GM12878 (cell line): ENCODE measurements around the gene TNPO2. TPM values are rescaled to one million over a fixed set of nuclear protein-coding genes. Genes with fewer than 3 reads are reported as not detected.

Source experiments
- ATAC-seq: fragments of 200-7000 bp; cut with Tn5 transposase; 3 replicates; pipeline ENCODE4 v1.9.1; 2020; ENCODE audit warnings: mild to moderate bottlenecking, moderate library complexity
- Bru-seq: library from RNA; stranded (reverse); fragments of 400-500 nt; gene quantifications from one replicate; lab custom pipeline; 2021; lab: Mats Ljungman, UMichigan
- BruChase-seq, 2 experiments: library from RNA; stranded (reverse); fragments of 400-500 nt; gene quantifications; one replicate each; lab custom pipeline; 2021; lab: Mats Ljungman, UMichigan
- BruUV-seq: library from RNA; stranded (reverse); fragments of 400-500 nt; replicated peaks from 2 replicates; lab custom pipeline; 2021; lab: Mats Ljungman, UMichigan
- CTCF ChIA-PET: fragments of 300-600 bp; sonication (Branson Sonifier 250); formaldehyde crosslinking; extraction: SDS; loops from one replicate; lab custom pipeline; 2021; ENCODE audit warnings: inconsistent platforms; lab: Yijun Ruan, JAX
- POLR2A ChIA-PET: fragments of 350-600 bp; formaldehyde crosslinking; extraction: SDS; loops from one replicate; lab custom pipeline; 2021; ENCODE audit warnings: inconsistent platforms; lab: Charles Lee
- RAD21 ChIA-PET: fragments of 300-600 bp; sonication (Branson Sonifier 250); formaldehyde crosslinking; loops from one replicate; lab custom pipeline; 2023; ENCODE audit warnings: antibody characterized with exemption; ENCODE audit not compliant: unreplicated experiment; lab: Charles Lee
- SMC1A ChIA-PET: fragments of 300-600 bp; sonication (Branson Sonifier 250); formaldehyde crosslinking; loops from one replicate; lab custom pipeline; 2023; ENCODE audit not compliant: unreplicated experiment, uncharacterized antibody; lab: Charles Lee
- DNase-seq: peaks from one replicate; pipeline ENCODE4 v3.0.0-alpha.2; 2011; ENCODE audit warnings: low read depth, low spot score
- FAIRE-seq: peaks from 3 replicates; lab custom pipeline; 2011; peaks lifted over from hg19 to GRCh38; lab: Jason Lieb, UNC
- H2AFZ ChIP-seq: 2 replicates; pipeline ENCODE4 v1.6.0; 2011; ENCODE audit warnings: low read depth, low read length, control low read depth; ENCODE audit not compliant: control insufficient read depth
- H3K27ac ChIP-seq: 2 replicates; pipeline ENCODE4 v1.5.1; 2011; ENCODE audit warnings: control low read depth; ENCODE audit not compliant: control insufficient read depth, insufficient read depth
- H3K27me3 ChIP-seq, 2 experiments: replicated peaks in 1 of 2; 2 replicates each; pipeline versions ENCODE4 v1.6.0 to v1.6.1; 2011; ENCODE audit warnings: low read length in 1 of 2; ENCODE audit not compliant: control insufficient read depth in 2 of 2, insufficient read depth in 2 of 2
- H3K36me3 ChIP-seq, 2 experiments: 2 replicates each; pipeline ENCODE4 v1.5.1; 2011; ENCODE audit warnings: low read length in 1 of 2; ENCODE audit not compliant: control insufficient read depth in 2 of 2, insufficient read depth in 2 of 2
- H3K4me1 ChIP-seq: 2 replicates; pipeline ENCODE4 v1.6.1; 2011; ENCODE audit warnings: mild to moderate bottlenecking, low read length, moderate library complexity, mixed read lengths; ENCODE audit not compliant: control insufficient read depth, insufficient read depth
- H3K4me2 ChIP-seq: 2 replicates; pipeline ENCODE4 v1.6.0; 2011; ENCODE audit warnings: control low read depth; ENCODE audit not compliant: control insufficient read depth, insufficient read depth
- H3K4me3 ChIP-seq: fragments of 200-600 bp; sonication (generic); 2 replicates; pipeline ENCODE4 v1.5.1; 2016
- H3K79me2 ChIP-seq: 2 replicates; pipeline ENCODE4 v1.6.0; 2011; ENCODE audit warnings: low read length; ENCODE audit not compliant: control insufficient read depth, insufficient read depth
- H3K9ac ChIP-seq: 2 replicates; pipeline ENCODE4 v1.8.0; 2011; ENCODE audit warnings: low read length, control low read depth, mixed read lengths; ENCODE audit not compliant: control insufficient read depth, insufficient read depth
- H3K9me3 ChIP-seq: replicated peaks from 3 replicates; pipeline ENCODE4 v1.5.1; 2011; ENCODE audit warnings: mild to moderate bottlenecking, low read length; ENCODE audit not compliant: control insufficient read depth, insufficient read depth
- H4K20me1 ChIP-seq: 2 replicates; pipeline ENCODE4 v1.6.0; 2011; ENCODE audit not compliant: control insufficient read depth, insufficient read depth
- BACH1 ChIP-seq: fragments of 450-650 bp; IDR thresholded peaks from 2 replicates; pipeline ENCODE4 v1.6.1; 2017; ENCODE audit warnings: mild to moderate bottlenecking, borderline replicate concordance
- ELK1 ChIP-seq: IDR thresholded peaks from 2 replicates; pipeline ENCODE4 v1.6.1; 2012; ENCODE audit warnings: low read depth, low read length, improper control_type of control experiment
- GATAD2B ChIP-seq: fragments of 450-650 bp; conservative IDR thresholded peaks from 2 replicates; pipeline ENCODE4 v1.6.1; 2017; ENCODE audit warnings: low read depth, mild to moderate bottlenecking, moderate library complexity
- NKRF ChIP-seq: fragments of 450-650 bp; conservative IDR thresholded peaks from 2 replicates; pipeline ENCODE4 v1.6.1; 2017; ENCODE audit warnings: mild to moderate bottlenecking, moderate library complexity
- NR2F1 ChIP-seq: fragments of 450-650 bp; conservative IDR thresholded peaks from 2 replicates; pipeline ENCODE4 v1.6.1; 2017; ENCODE audit warnings: mild to moderate bottlenecking
- NRF1 ChIP-seq: conservative IDR thresholded peaks from 2 replicates; pipeline ENCODE4 v1.6.1; 2011; ENCODE audit warnings: mild to moderate bottlenecking, low read depth, low read length, improper control_type of control experiment
- PRDM15 ChIP-seq: fragments of 450-650 bp; formaldehyde crosslinking; IDR thresholded peaks from 2 replicates; pipeline ENCODE4 v1.4.0; 2020; ENCODE audit warnings: mild to moderate bottlenecking, moderate library complexity
- TCF12 ChIP-seq: IDR thresholded peaks from 2 replicates; pipeline ENCODE4 v1.6.1; 2011; ENCODE audit warnings: low read depth, mild to moderate bottlenecking, low read length
- ZNF207 ChIP-seq: fragments of 450-650 bp; IDR thresholded peaks from 2 replicates; pipeline ENCODE4 v1.6.1; 2014; ENCODE audit warnings: antibody characterized with exemption, mild to moderate bottlenecking, borderline replicate concordance
- WGBS: methylation state at CpG from one replicate; pipeline ENCODE4 v1.1.6; 2016; ENCODE audit warnings: low lambda C conversion rate; ENCODE audit not compliant: insufficient replicate concordance, insufficient coverage; ENCODE audit errors: missing lambda C conversion rate; 5-methylcytosine and 5-hydroxymethylcytosine counted together
- in situ Hi-C: fragments of 300-500 bp; cut with MboI; formaldehyde crosslinking; loops from 9 replicates; pipeline ENCODE4 v1.14.3; 2018; ENCODE audit warnings: mixed read lengths
- intact Hi-C: fragments of 100-400 bp; cut with micrococcal nuclease; formaldehyde crosslinking; loops from one replicate; pipeline ENCODE4 v1.14.2; 2022; ENCODE audit not compliant: unreplicated experiment
- long read RNA-seq, 2 experiments: library from polyadenylated mRNA; unstranded; transcript quantifications; one replicate each; pipeline ENCODE4 v2.0.0, GENCODE V29; 2019 to 2020
- polyA minus RNA-seq, 3 experiments: library from RNA; depleted of rRNA, polyadenylated mRNA; stranded (reverse); fragments of >200 nt; gene quantifications; 2 replicates each; pipeline ENCODE4 v1.2.3, GENCODE V29; 2011
- polyA plus RNA-seq, 11 experiments: library from polyadenylated mRNA; depleted of rRNA in 4 of 11; unstranded in 6 of 11; stranded (reverse) in 5 of 11; fragments of >200 nt; fragmentation: Nextera tagmentation in 4 of 11; fragmentation: Illumina TruSeq in 1 of 11; extraction: Ambion mirVana in 4 of 11; extraction: Trizol in 1 of 11; gene quantifications; 1 replicate in 1 of 11; 2 replicates in 10 of 11; pipeline versions ENCODE4 v1.2.1 to v1.2.3, GENCODE V29; 2011 to 2016; ENCODE audit warnings: inconsistent platforms in 2 of 11, missing spikeins in 2 of 11, low read depth in 1 of 11
- total RNA-seq, 4 experiments: library from RNA; depleted of rRNA in 3 of 4; stranded (reverse); fragments of >200 nt in 3 of 4; fragmentation: Illumina TruSeq in 1 of 4; extraction: Trizol in 1 of 4; gene quantifications; 2 replicates each; pipeline versions ENCODE4 v1.2.1 to v1.2.3, GENCODE V29; 2013 to 2021

The TNPO2 gene
- total RNA-seq (2013; cell fraction: nucleolus; rRNA removed), result 113 and 137 TPM in 2 replicates
- total RNA-seq (2014; rRNA removed) (19.0 and 26.2 TPM in 2 replicates), total RNA-seq (2014; rRNA removed; fragmentation: Illumina TruSeq; extraction: Trizol) (29.4 and 33.0 TPM in 2 replicates), total RNA-seq (2021) (79.2 and 99.7 TPM in 2 replicates), polyA plus RNA-seq (2011; rRNA removed) (50.1 and 90.8 TPM in 2 replicates), polyA plus RNA-seq (2014; fragmentation: Illumina TruSeq; extraction: Trizol) (26.3 and 49.0 TPM in 2 replicates), polyA plus RNA-seq (2014; fragmentation: Nextera tagmentation; extraction: Ambion mirVana) (1 to 10 TPM; 5.5 to 9.8 TPM), polyA plus RNA-seq (2014; rRNA removed) (75.5 and 82.0 TPM in 2 replicates), polyA plus RNA-seq (2016; fragmentation: Nextera tagmentation; extraction: Ambion mirVana) (10 to 100 TPM; 18.4 to 23.7 TPM), polyA minus RNA-seq (2011; rRNA and poly(A)+ RNA removed) (142 and 176 TPM in 2 replicates), Bru-seq, nascent RNA (percentile 69 among the genes with signal in this experiment), BruChase-seq, experiment 1, labeled RNA remaining after a 6-hour chase (percentile 91 among the genes with signal in this experiment), BruChase-seq, experiment 2, labeled RNA remaining after a 2-hour chase (percentile 87 among the genes with signal in this experiment)
- 26.0 TPM for polyA plus RNA-seq (2011; ENCODE audit: low read depth)
- polyA plus RNA-seq (2011; cell fraction: cytosol; rRNA removed), result 77.6 and 105 TPM in 2 replicates
- 352 and 438 TPM in 2 replicates for polyA plus RNA-seq (2011; cell fraction: nucleus; rRNA removed)
- 35.4 and 35.9 TPM in 2 replicates for polyA plus RNA-seq (2012)
- 25.9 and 46.6 TPM in 2 replicates for polyA minus RNA-seq (2011; cell fraction: cytosol; rRNA and poly(A)+ RNA removed)
- 108 and 180 TPM in 2 replicates for polyA minus RNA-seq (2011; cell fraction: nucleus; rRNA and poly(A)+ RNA removed)
- long read RNA-seq, experiment 1, partial matches to known transcripts, result 1 of 4 reads
- long read RNA-seq, experiment 1, other reads (novel, unspliced or antisense), result 3 of 4 reads
- long read RNA-seq, experiment 2, partial matches to known transcripts, result 1 of 9 reads
- long read RNA-seq, experiment 2, other reads (novel, unspliced or antisense), result 8 of 9 reads

GRCh38 chr19:12723641-12724426, at the start of gene TNPO2:
TNPO2 (minus strand) TSS chr19:12723932; CDS start chr19:12720977, 2,955 bp downstream.
- peak; percentile 94 for FAIRE-seq
- TF ChIP-seq PRDM15, result no peak
- peak; percentile 10; the same call in 1 of the 2 replicates for TF ChIP-seq GATAD2B
- TF ChIP-seq ELK1, result no peak
- no peak for TF ChIP-seq TCF12
- peak; percentile 79; the same call in 1 of the 2 replicates for TF ChIP-seq NKRF
- no peak for TF ChIP-seq ZNF207
- TF ChIP-seq NRF1, result peak; percentile 55
- 0 out of 2 replicates have a peak, but pooled peaks have one; percentile 10 for TF ChIP-seq BACH1
- TF ChIP-seq NR2F1, result peak; percentile 25; the same call in 1 of the 2 replicates

More at GRCh38 chr19:12723641-12724426, at the start of gene TNPO2:
- 2% methylated on average over 28 of the region's 28 CpGs for WGBS
- Histone ChIP-seq H3K27me3 (no peaks in the 10 kb centered on the region), H3K27ac (peak within 1 kb of the TSS; percentile 81), H3K36me3 (peaks cover 10 to 11% of the 10 kb centered on the region in 2 experiments; a peak in 3 of 4 replicates), H4K20me1 (no peaks in the 10 kb centered on the region; the same call in 1 of the 2 replicates), H3K4me2 (peak within 1 kb of the TSS; percentile 90), H3K9ac (peak within 1 kb of the TSS; percentile 81), H3K4me1 (peaks cover 8% of the 10 kb centered on the region; the same call in 1 of the 2 replicates), H3K4me3 (peak within 1 kb of the TSS; percentile 91), H3K79me2 (peaks cover 48% of the 10 kb centered on the region), H3K9me3 (no peaks in the 10 kb centered on the region), H2AFZ (peak within 1 kb of the TSS; percentile 98)
- RAD21 ChIA-PET, result interaction anchor here (1.0 to 3.3 kb wide), 5 partner anchors 10 to 1347 kb away, joined by 3 to 31 read pairs (median 4); partner anchors contain the start of gene TRIR
- intact Hi-C loops (no loop called here), in situ Hi-C loops (no loop called here)
- POLR2A ChIA-PET, result interaction anchor here (0.5 to 6.8 kb wide), 7 partner anchors 10 to 69 kb away, joined by 3 to 58 read pairs (median 3); partner anchors contain the start of genes DHPS, GET3, MAN2B1 and TRIR
- CTCF ChIA-PET, result interaction anchor here (0.6 to 5.4 kb wide), 13 partner anchors 9 to 1683 kb away, joined by 3 to 30 read pairs (median 4); partner anchors contain the start of gene TRIR
- DNase-seq, result peak; percentile 40
- peak; percentile 79 for ATAC-seq
- BruUV-seq, result no TSS peak
- SMC1A ChIA-PET, result interaction anchor here (1.0 to 5.1 kb wide), 3 partner anchors 10 to 13 kb away, joined by 4 to 28 read pairs (median 6); partner anchors contain the start of genes GET3 and TRIR
